ENCODE results near the gene RHBDD1.

RHBDD1 gene

GRCh38 chr2:226978300-226978699 is 142.4 kb downstream of the RHBDD1 start:
- no peak overlapping the region for H2BK15ac ChIP-seq (ENCODE audit: low read length)
- no CpG with 5 or more reads among the region's 7 CpGs for WGBS, 2 donors (ENCODE audit: extremely low coverage in 2 of 2, insufficient read length in 2 of 2, insufficient replicate concordance in 1 of 2)
- H4K8ac ChIP-seq (ENCODE audit: low read depth, low read length), result no peak overlapping the region
- no peak overlapping the region for H3K18ac ChIP-seq (ENCODE audit: low read length)
- no peak overlapping the region for H2BK5ac ChIP-seq (ENCODE audit: low read length)
- no peak overlapping the region for H2BK12ac ChIP-seq (ENCODE audit: low read length)
- H3K27ac ChIP-seq (replicated peaks; ENCODE audit: low read length), result no peak overlapping the region
- no peak overlapping the region for H4K91ac ChIP-seq (ENCODE audit: low read depth, low read length, poor library complexity)
- H3K9ac ChIP-seq (ENCODE audit: low read depth, low read length, poor library complexity), result no peak overlapping the region
- peaks cover 5 to 10% of the 10 kb centered on the region in 2 donors for H3K4me1 ChIP-seq (ENCODE audit: control insufficient read depth in 2 of 2, insufficient read depth in 1 of 2, low read depth in 1 of 2, low read length in 2 of 2)
- H3K4me3 ChIP-seq (ENCODE audit: low read length in 2 of 2), result no peak overlapping the region
- H2AK5ac ChIP-seq (ENCODE audit: low read depth, low read length), result no peak overlapping the region
- H3K4ac ChIP-seq (ENCODE audit: low read length), result no peak overlapping the region
- H3K79me1 ChIP-seq (ENCODE audit: low read depth, low read length), result no peaks in the 10 kb centered on the region
- no peak overlapping the region for H3K14ac ChIP-seq (ENCODE audit: low read length)
- H3K36me3 ChIP-seq (replicated peaks in 1 of 2; ENCODE audit: control insufficient read depth in 2 of 2, insufficient read depth in 2 of 2, low read length in 2 of 2), result no peaks in the 10 kb centered on the region
- H3K23ac ChIP-seq (ENCODE audit: low read depth, low read length, poor library complexity), result no peak overlapping the region
- no peaks in the 10 kb centered on the region for H3K9me3 ChIP-seq (replicated peaks in 1 of 2; ENCODE audit: control insufficient read depth in 2 of 2, insufficient read depth in 1 of 2, low read depth in 1 of 2, low read length in 2 of 2)
- no peak for DNase-seq (ENCODE audit: low spot score)
- no peak overlapping the region for H2BK120ac ChIP-seq (ENCODE audit: low read depth, low read length)
- no peak overlapping the region for H2AFZ ChIP-seq (ENCODE audit: low read length)
- H3K4me2 ChIP-seq (ENCODE audit: insufficient read depth, low read length, poor library complexity, severe bottlenecking), result no peak overlapping the region
- no peaks in the 10 kb centered on the region for H3K27me3 ChIP-seq (ENCODE audit: control insufficient read depth in 3 of 3, insufficient read depth in 3 of 3, low read depth in 1 of 3, low read length in 3 of 3)

- Histone ChIP-seq H2BK15ac (ENCODE audit: low read length) (no peak overlapping the region), H3K4me3 (ENCODE audit: low read length in 2 of 2) (no peak overlapping the region), H3K9ac (ENCODE audit: low read depth, low read length, poor library complexity) (no peak overlapping the region), H3K14ac (ENCODE audit: low read length) (no peak overlapping the region), H4K91ac (ENCODE audit: low read depth, low read length, poor library complexity) (no peak overlapping the region), H3K23ac (ENCODE audit: low read depth, low read length, poor library complexity) (no peak overlapping the region), H2BK120ac (ENCODE audit: low read depth, low read length) (no peak overlapping the region), H4K8ac (ENCODE audit: low read depth, low read length) (no peak overlapping the region), H3K27me3 (ENCODE audit: control insufficient read depth in 3 of 3, insufficient read depth in 3 of 3, low read depth in 1 of 3, low read length in 3 of 3) (no peaks in the 10 kb centered on the region), H2BK5ac (ENCODE audit: low read length) (no peak overlapping the region), H3K36me3 (replicated peaks in 1 of 2; ENCODE audit: control insufficient read depth in 2 of 2, insufficient read depth in 2 of 2, low read length in 2 of 2) (no peaks in the 10 kb centered on the region), H3K18ac (ENCODE audit: low read length) (no peak overlapping the region), H3K27ac (replicated peaks; ENCODE audit: low read length) (no peak overlapping the region), H3K9me3 (replicated peaks in 1 of 2; ENCODE audit: control insufficient read depth in 2 of 2, insufficient read depth in 1 of 2, low read depth in 1 of 2, low read length in 2 of 2) (no peaks in the 10 kb centered on the region), H3K4me1 (ENCODE audit: control insufficient read depth in 2 of 2, insufficient read depth in 1 of 2, low read depth in 1 of 2, low read length in 2 of 2) (peaks cover 5 to 10% of the 10 kb centered on the region in 2 donors), H3K79me1 (ENCODE audit: low read depth, low read length) (no peaks in the 10 kb centered on the region), H3K4ac (ENCODE audit: low read length) (no peak overlapping the region), H2BK12ac (ENCODE audit: low read length) (no peak overlapping the region), H3K4me2 (ENCODE audit: insufficient read depth, low read length, poor library complexity, severe bottlenecking) (no peak overlapping the region), H2AFZ (ENCODE audit: low read length) (peak overlapping the region; percentile 6), H2AK5ac (ENCODE audit: low read depth, low read length) (no peak overlapping the region)
- DNase-seq (ENCODE audit: low spot score), result no peak
- no CpG with 5 or more reads among the region's 4 CpGs for WGBS, 2 donors (ENCODE audit: extremely low coverage in 2 of 2, insufficient read length in 2 of 2, insufficient replicate concordance in 1 of 2)
These were observed 143.2 kb downstream of the RHBDD1 start for GRCh38 chr2:226979004-226979403.

GRCh38 chr2:226981791-226982326 is 146.0 kb downstream of the RHBDD1 start:
- H2AFZ ChIP-seq (ENCODE audit: low read length), result no peak overlapping the region
- WGBS, 2 donors (ENCODE audit: extremely low coverage in 2 of 2, insufficient read length in 2 of 2, insufficient replicate concordance in 1 of 2), result 100% methylated on average over 1 of the region's 3 CpGs; no CpG with 5 or more reads in 1 of the 2 donors
- no peak for DNase-seq (ENCODE audit: low spot score)
- H2BK15ac ChIP-seq (ENCODE audit: low read length), result no peak overlapping the region
- no peak overlapping the region for H3K23ac ChIP-seq (ENCODE audit: low read depth, low read length, poor library complexity)
- H2BK5ac ChIP-seq (ENCODE audit: low read length), result no peak overlapping the region
- H4K91ac ChIP-seq (ENCODE audit: low read depth, low read length, poor library complexity), result no peak overlapping the region
- H3K4me3 ChIP-seq (ENCODE audit: low read length in 2 of 2), result no peak overlapping the region
- H4K8ac ChIP-seq (ENCODE audit: low read depth, low read length), result no peak overlapping the region
- H3K18ac ChIP-seq (ENCODE audit: low read length), result no peak overlapping the region
- no peak overlapping the region for H3K27ac ChIP-seq (replicated peaks; ENCODE audit: low read length)
- H3K14ac ChIP-seq (ENCODE audit: low read length), result no peak overlapping the region
- H3K9me3 ChIP-seq (replicated peaks in 1 of 2; ENCODE audit: control insufficient read depth in 2 of 2, insufficient read depth in 1 of 2, low read depth in 1 of 2, low read length in 2 of 2), result no peaks in the 10 kb centered on the region
- H3K79me1 ChIP-seq (ENCODE audit: low read depth, low read length), result no peaks in the 10 kb centered on the region
- no peaks in the 10 kb centered on the region for H3K27me3 ChIP-seq (ENCODE audit: control insufficient read depth in 3 of 3, insufficient read depth in 3 of 3, low read depth in 1 of 3, low read length in 3 of 3)
- no peak overlapping the region for H2AK5ac ChIP-seq (ENCODE audit: low read depth, low read length)
- H2BK12ac ChIP-seq (ENCODE audit: low read length), result no peak overlapping the region
- no peaks in the 10 kb centered on the region for H3K36me3 ChIP-seq (replicated peaks in 1 of 2; ENCODE audit: control insufficient read depth in 2 of 2, insufficient read depth in 2 of 2, low read length in 2 of 2)
- H3K9ac ChIP-seq (ENCODE audit: low read depth, low read length, poor library complexity), result no peak overlapping the region
- peaks cover 9% of the 10 kb centered on the region in 2 donors for H3K4me1 ChIP-seq (ENCODE audit: control insufficient read depth in 2 of 2, insufficient read depth in 1 of 2, low read depth in 1 of 2, low read length in 2 of 2)
- no peak overlapping the region for H3K4ac ChIP-seq (ENCODE audit: low read length)
- H2BK120ac ChIP-seq (ENCODE audit: low read depth, low read length), result no peak overlapping the region
- H3K4me2 ChIP-seq (ENCODE audit: insufficient read depth, low read length, poor library complexity, severe bottlenecking), result no peak overlapping the region

- Histone ChIP-seq H3K4ac (ENCODE audit: low read length) (no peak overlapping the region), H4K8ac (ENCODE audit: low read depth, low read length) (no peak overlapping the region), H3K79me1 (ENCODE audit: low read depth, low read length) (no peaks in the 10 kb centered on the region), H3K27ac (replicated peaks; ENCODE audit: low read length) (no peak overlapping the region), H4K91ac (ENCODE audit: low read depth, low read length, poor library complexity) (no peak overlapping the region), H2BK15ac (ENCODE audit: low read length) (no peak overlapping the region), H3K27me3 (ENCODE audit: control insufficient read depth in 3 of 3, insufficient read depth in 3 of 3, low read depth in 1 of 3, low read length in 3 of 3) (no peaks in the 10 kb centered on the region), H3K4me2 (ENCODE audit: insufficient read depth, low read length, poor library complexity, severe bottlenecking) (no peak overlapping the region), H3K4me3 (ENCODE audit: low read length in 2 of 2) (no peak overlapping the region), H2BK120ac (ENCODE audit: low read depth, low read length) (no peak overlapping the region), H3K4me1 (ENCODE audit: control insufficient read depth in 2 of 2, insufficient read depth in 1 of 2, low read depth in 1 of 2, low read length in 2 of 2) (peaks cover 2 to 8% of the 10 kb centered on the region in 2 donors), H3K36me3 (replicated peaks in 1 of 2; ENCODE audit: control insufficient read depth in 2 of 2, insufficient read depth in 2 of 2, low read length in 2 of 2) (no peaks in the 10 kb centered on the region), H3K9me3 (replicated peaks in 1 of 2; ENCODE audit: control insufficient read depth in 2 of 2, insufficient read depth in 1 of 2, low read depth in 1 of 2, low read length in 2 of 2) (no peaks in the 10 kb centered on the region), H3K23ac (ENCODE audit: low read depth, low read length, poor library complexity) (no peak overlapping the region), H3K14ac (ENCODE audit: low read length) (no peak overlapping the region), H2BK12ac (ENCODE audit: low read length) (no peak overlapping the region), H2AFZ (ENCODE audit: low read length) (no peak overlapping the region), H2BK5ac (ENCODE audit: low read length) (no peak overlapping the region), H2AK5ac (ENCODE audit: low read depth, low read length) (no peak overlapping the region), H3K9ac (ENCODE audit: low read depth, low read length, poor library complexity) (no peak overlapping the region), H3K18ac (ENCODE audit: low read length) (no peak overlapping the region)
- DNase-seq (ENCODE audit: low spot score), result no peak
- WGBS, 2 donors (ENCODE audit: extremely low coverage in 2 of 2, insufficient read length in 2 of 2, insufficient replicate concordance in 1 of 2), result no CpG with 5 or more reads among the region's 12 CpGs
These were observed 148.3 kb downstream of the RHBDD1 start for GRCh38 chr2:226983895-226984749.
